Iris pigment epithelial cell (primary cell): ENCODE data around the gene GOLT1A.

ENCODE experiments used
- DNase-seq: peaks from one replicate; pipeline ENCODE4 v3.0.0-alpha.2; 2011; ENCODE audit warnings: low read depth

The GOLT1A gene

GRCh38 chr1:204217648-204218000 lies 3.8 kb upstream of the GOLT1A start:
- DNase-seq, result no peak

- DNase-seq, result no peak
Measured at GRCh38 chr1:204216880-204217647, 3.3 kb upstream of the GOLT1A start.

- DNase-seq, result no peak
Measured at GRCh38 chr1:204216236-204216635, 2.4 kb upstream of the GOLT1A start.

- no peak for DNase-seq
Measured at GRCh38 chr1:204212715-204213114, 1.1 kb downstream of the GOLT1A start.

GRCh38 chr1:204211046-204211445 lies 2.7 kb downstream of the GOLT1A start:
- DNase-seq, result no peak

- DNase-seq, result no peak
Measured at GRCh38 chr1:204207136-204207616, 6.6 kb downstream of the GOLT1A start.

GRCh38 chr1:204206121-204206520 lies 7.7 kb downstream of the GOLT1A start:
- peak; percentile 45 for DNase-seq

GRCh38 chr1:204205486-204205885 lies 8.3 kb downstream of the GOLT1A start:
- DNase-seq, result no peak

GRCh38 chr1:204204944-204205343 lies 8.8 kb downstream of the GOLT1A start:
- no peak for DNase-seq

GRCh38 chr1:204203206-204203767 lies 10.5 kb downstream of the GOLT1A start:
- no peak for DNase-seq

GRCh38 chr1:204202481-204202880 lies 11.3 kb downstream of the GOLT1A start:
- DNase-seq, result no peak

- no peak for DNase-seq
Measured at GRCh38 chr1:204201348-204202040, 12.3 kb downstream of the GOLT1A start.

- no peak for DNase-seq
Measured at GRCh38 chr1:204199579-204199978, 14.2 kb downstream of the GOLT1A start.

GRCh38 chr1:204198348-204199340 lies 15.1 kb downstream of the GOLT1A start:
- DNase-seq, result peak; percentile 90

GRCh38 chr1:204197068-204197467 lies 16.7 kb downstream of the GOLT1A start:
- DNase-seq, result no peak

- DNase-seq, result no peak
Measured at GRCh38 chr1:204196068-204196795, 17.6 kb downstream of the GOLT1A start, which contains the start of gene KISS1. Gene KISS1 (minus strand): TSS chr1:204196491. CDS start chr1:204192876, 3,615 bp downstream.

- no peak for DNase-seq
Measured at GRCh38 chr1:204194771-204195170, 19.0 kb downstream of the GOLT1A start.

- no peak for DNase-seq
Measured at GRCh38 chr1:204194080-204194479, 19.7 kb downstream of the GOLT1A start.

GRCh38 chr1:204192589-204193352 lies 21.0 kb downstream of the GOLT1A start:
- no peak for DNase-seq

- no peak for DNase-seq
Measured at GRCh38 chr1:204192046-204192445, 21.7 kb downstream of the GOLT1A start.
